GM18517 (cell line): ENCODE measurements around the gene CDS2.

Experiments used
- ATAC-seq: cut with Tn5 transposase; IDR thresholded peaks from one replicate; pipeline ENCODE4 v1.9.1; 2021; ENCODE audit warnings: mild to moderate bottlenecking, moderate library complexity; ENCODE audit not compliant: unreplicated experiment

CDS2 gene

GRCh38 chr20:5118220-5119142, 8.3 kb upstream of the CDS2 start:
- no peak for ATAC-seq

GRCh38 chr20:5119143-5119434, 7.7 kb upstream of the CDS2 start:
- ATAC-seq: no peak

- ATAC-seq: peak; percentile 90
These were observed 7.2 kb upstream of the CDS2 start, which contains the start of gene PCNA for GRCh38 chr20:5119435-5120184. TSS of gene PCNA (minus strand) at chr20:5119958. CDS start at chr20:5119798, 160 bp downstream.

GRCh38 chr20:5120185-5120476, 6.7 kb upstream of the CDS2 start:
- no peak for ATAC-seq

GRCh38 chr20:5122873-5123260, 3.9 kb upstream of the CDS2 start:
- ATAC-seq: no peak

- ATAC-seq: peak; percentile 35
These were observed 523 bp downstream of the CDS2 start for GRCh38 chr20:5127204-5127858.

GRCh38 chr20:5127859-5128424, 1.1 kb downstream of the CDS2 start:
- ATAC-seq: no peak

- no peak for ATAC-seq
These were observed 2.1 kb downstream of the CDS2 start for GRCh38 chr20:5128886-5129285.

GRCh38 chr20:5131502-5131901, 4.7 kb downstream of the CDS2 start:
- no peak for ATAC-seq

GRCh38 chr20:5133998-5134397, 7.2 kb downstream of the CDS2 start:
- no peak for ATAC-seq

- peak; percentile 67 for ATAC-seq
These were observed 8.7 kb downstream of the CDS2 start for GRCh38 chr20:5135363-5136012.

GRCh38 chr20:5136096-5136495, 9.3 kb downstream of the CDS2 start:
- ATAC-seq: peak; percentile 35

- no peak for ATAC-seq
These were observed 13.4 kb downstream of the CDS2 start for GRCh38 chr20:5140195-5140594.

GRCh38 chr20:5141615-5142014, 14.8 kb downstream of the CDS2 start:
- no peak for ATAC-seq

GRCh38 chr20:5143851-5144250, 17.0 kb downstream of the CDS2 start:
- no peak for ATAC-seq

- no peak for ATAC-seq
These were observed 18.7 kb downstream of the CDS2 start for GRCh38 chr20:5145365-5146098.

GRCh38 chr20:5146099-5146668, 19.4 kb downstream of the CDS2 start:
- ATAC-seq: no peak

- ATAC-seq: no peak
These were observed 20.2 kb downstream of the CDS2 start for GRCh38 chr20:5146871-5147592.

- ATAC-seq: no peak
These were observed 21.8 kb downstream of the CDS2 start for GRCh38 chr20:5148581-5148980.
